HFF-Myc (cell line): Measurements from ENCODE around the gene RNF145.

Experiments used
- DNase-seq: peaks from one replicate; pipeline ENCODE4 v3.0.0-alpha.2; 2011; ENCODE audit warnings: low read depth; ENCODE audit errors: extremely low read depth
- H3K4me3 ChIP-seq: replicated peaks from 2 replicates; pipeline ENCODE4 v1.5.1; 2011; ENCODE audit warnings: low read depth, mild to moderate bottlenecking, control low read depth, low read length
- CTCF ChIP-seq: IDR thresholded peaks from 2 replicates; pipeline ENCODE4 v1.5.1; 2012; ENCODE audit warnings: mild to moderate bottlenecking, low read depth, low read length, control low read depth; ENCODE audit errors: missing control alignments

The RNF145 gene

GRCh38 chr5:159198063-159199036 is 11.0 kb downstream of the RNF145 start:
- no peak for DNase-seq
- H3K4me3 ChIP-seq = no peak overlapping the region
- no peak for TF ChIP-seq CTCF

- TF ChIP-seq CTCF = no peak
- DNase-seq = no peak
- H3K4me3 ChIP-seq = no peak overlapping the region
These were observed 13.6 kb downstream of the RNF145 start for GRCh38 chr5:159195775-159196174.

GRCh38 chr5:159190170-159190569 is 19.2 kb downstream of the RNF145 start:
- H3K4me3 ChIP-seq = no peak overlapping the region
- DNase-seq = no peak
- TF ChIP-seq CTCF = no peak

- DNase-seq = no peak
- no peak for TF ChIP-seq CTCF
These were observed 20.0 kb downstream of the RNF145 start for GRCh38 chr5:159189310-159189709.

GRCh38 chr5:159187719-159188118 is 21.6 kb downstream of the RNF145 start:
- no peak overlapping the region for H3K4me3 ChIP-seq
- DNase-seq = no peak
- no peak for TF ChIP-seq CTCF

More at GRCh38 chr5:159189310-159189709, 20.0 kb downstream of the RNF145 start:
- no peak overlapping the region for H3K4me3 ChIP-seq

GRCh38 chr5:159186319-159186718 is 23.0 kb downstream of the RNF145 start:
- DNase-seq = no peak
- no peak for TF ChIP-seq CTCF
- H3K4me3 ChIP-seq = no peak overlapping the region
